Activated T-helper 9 cell treated with anti-CD3 and anti-CD28 coated beads, Interleukin-2, amount 50 U/mL, for 16 hours (primary cell): ENCODE data around the gene HOXA10.

Source experiments
- DNase-seq: peaks from one replicate; pipeline ENCODE4 v3.0.0-alpha.2; 2020; ENCODE audit warnings: low read depth

HOXA10 gene

DNA sequence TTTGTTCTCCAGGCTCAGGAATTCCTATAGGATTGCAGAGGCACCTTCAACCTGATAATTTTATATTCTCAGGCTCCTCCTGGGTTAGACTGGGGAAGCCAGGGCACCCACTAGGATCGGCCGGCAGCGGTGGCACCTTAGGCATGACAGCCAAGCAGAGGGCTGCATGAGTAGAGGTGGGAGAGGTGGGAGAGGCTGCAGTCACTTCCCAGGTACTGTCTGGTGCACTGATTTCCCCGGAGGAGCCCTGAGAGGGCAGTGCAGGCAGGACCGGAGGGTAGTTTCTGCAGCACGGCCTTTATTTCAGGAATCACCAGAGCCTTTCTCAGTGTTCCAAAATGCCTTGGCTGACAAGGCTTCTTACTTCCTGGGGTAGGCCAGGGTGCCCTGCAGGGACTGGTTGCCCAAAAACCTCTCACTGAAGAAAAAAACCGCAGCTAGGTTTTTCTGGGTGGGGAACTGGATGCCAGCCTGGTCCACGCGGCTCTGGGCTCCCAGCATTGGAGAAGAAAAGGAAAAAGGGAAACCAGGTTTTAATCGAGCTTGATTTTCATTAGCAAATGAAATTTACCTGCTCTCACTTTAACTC is 29.3 kb upstream of the HOXA10 start:
- DNase-seq: no peak

DNA sequence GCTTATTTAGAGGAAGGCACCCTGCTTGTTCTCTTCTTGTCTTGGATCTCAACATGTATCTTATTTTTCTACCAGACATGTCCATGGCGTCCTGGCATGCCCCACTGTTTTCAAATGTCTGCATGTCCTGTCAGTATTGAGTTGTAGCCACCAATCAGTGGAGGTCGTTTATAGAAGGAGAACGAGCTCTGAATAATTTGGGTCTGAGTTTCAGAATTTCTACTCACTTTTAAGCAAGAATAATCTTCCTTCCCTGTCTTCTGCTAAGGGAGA is 28.7 kb upstream of the HOXA10 start:
- no peak for DNase-seq

DNA sequence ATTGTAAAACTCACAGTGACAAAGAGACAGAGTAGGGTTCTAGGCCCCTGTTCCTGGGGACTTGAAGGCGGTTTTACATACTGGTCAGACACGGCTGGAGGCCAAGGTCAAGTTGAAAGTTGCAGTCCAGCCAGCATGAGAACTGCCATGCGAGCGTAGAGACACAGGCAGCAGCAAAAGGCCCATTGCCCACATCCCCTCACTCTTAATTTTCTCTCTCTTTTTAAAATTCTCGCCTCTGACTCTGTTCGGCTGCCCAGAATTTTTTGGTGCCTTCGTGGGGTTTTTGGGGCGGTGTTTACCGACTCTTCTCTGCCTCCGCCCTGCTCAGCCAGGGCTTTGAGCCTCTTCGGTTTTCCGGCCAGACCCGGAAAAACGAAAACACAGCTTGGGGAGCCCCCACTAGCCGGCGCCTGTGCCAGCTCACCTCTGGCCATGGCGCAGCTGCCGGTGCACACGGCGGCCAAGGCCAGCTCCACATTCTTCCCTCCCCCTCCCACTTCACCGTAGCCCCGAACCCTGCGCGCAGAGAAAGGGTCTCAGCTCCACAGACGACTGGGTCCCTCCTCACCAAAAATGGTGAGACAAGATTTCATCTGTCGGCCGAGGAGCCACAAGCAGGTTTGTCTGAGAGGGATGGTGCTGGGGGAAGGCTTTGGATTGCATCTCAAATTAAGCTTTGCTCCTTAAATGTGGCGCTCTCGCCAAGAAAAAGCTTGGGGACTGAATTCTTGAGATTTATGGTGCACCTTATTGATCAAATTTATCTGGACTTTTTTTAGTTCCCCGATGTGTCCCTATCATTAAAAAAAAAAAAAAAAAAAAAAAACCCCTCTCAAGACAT is 28.1 kb upstream of the HOXA10 start:
- DNase-seq: no peak

DNA sequence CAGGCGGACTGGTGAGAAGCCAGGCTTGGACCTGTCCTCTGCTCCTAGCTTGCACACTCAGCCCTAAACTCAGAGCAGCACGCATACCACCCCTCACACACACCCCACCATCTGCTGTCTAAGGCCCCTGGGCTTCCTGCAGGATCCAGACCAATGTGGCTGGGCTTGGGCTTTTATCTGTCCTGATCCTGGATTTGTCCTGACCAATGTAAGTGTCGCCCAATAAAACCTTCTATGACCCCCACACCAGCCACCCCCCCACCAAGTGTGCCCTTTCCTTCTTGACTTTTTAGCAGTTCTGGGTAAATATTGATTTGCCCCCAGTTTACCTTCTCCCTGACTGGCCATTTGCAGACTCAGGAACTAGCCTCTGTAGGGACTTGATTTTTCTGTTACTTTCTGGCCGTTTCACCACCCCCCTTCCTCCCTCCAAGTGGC is 27.5 kb upstream of the HOXA10 start:
- no peak for DNase-seq

DNA sequence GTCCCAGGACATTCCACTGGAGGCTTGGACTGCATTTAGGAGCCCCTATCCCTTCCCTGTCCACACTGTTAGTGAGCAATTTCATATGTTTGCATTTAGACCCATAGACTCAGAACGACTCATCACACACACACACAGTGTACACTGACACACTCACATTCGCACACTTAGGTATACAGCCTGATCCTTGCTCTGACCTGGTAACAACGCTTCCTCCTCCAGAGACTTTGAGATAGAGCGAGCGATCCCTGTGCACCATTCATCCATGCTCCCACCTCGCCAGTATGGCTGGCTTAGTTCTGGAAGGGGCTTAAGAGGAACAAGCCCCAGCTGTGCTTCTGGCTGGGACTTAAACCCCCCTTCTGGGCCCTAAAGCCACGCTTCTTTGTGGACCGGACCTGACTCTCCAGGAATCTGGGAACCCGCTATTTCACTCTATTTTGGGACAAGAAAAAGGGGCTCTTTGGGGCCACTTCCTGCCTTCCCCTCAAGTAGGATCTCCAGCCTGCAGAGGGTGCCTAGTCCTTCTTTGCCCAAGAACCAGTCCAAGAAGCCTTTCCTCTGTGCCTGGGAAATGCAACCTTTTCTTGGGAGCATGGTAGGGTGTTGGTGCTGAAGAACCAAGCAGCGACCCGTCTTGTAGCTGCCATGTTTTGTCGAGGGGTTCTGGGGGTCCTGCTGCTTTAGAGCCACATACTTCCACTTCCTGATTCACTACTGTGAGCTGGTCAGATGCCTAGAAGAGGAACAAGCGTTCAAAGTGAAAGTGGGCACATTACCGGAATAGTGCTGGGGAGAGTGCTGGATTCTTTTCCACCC is 26.9 kb upstream of the HOXA10 start:
- DNase-seq: no peak

DNA sequence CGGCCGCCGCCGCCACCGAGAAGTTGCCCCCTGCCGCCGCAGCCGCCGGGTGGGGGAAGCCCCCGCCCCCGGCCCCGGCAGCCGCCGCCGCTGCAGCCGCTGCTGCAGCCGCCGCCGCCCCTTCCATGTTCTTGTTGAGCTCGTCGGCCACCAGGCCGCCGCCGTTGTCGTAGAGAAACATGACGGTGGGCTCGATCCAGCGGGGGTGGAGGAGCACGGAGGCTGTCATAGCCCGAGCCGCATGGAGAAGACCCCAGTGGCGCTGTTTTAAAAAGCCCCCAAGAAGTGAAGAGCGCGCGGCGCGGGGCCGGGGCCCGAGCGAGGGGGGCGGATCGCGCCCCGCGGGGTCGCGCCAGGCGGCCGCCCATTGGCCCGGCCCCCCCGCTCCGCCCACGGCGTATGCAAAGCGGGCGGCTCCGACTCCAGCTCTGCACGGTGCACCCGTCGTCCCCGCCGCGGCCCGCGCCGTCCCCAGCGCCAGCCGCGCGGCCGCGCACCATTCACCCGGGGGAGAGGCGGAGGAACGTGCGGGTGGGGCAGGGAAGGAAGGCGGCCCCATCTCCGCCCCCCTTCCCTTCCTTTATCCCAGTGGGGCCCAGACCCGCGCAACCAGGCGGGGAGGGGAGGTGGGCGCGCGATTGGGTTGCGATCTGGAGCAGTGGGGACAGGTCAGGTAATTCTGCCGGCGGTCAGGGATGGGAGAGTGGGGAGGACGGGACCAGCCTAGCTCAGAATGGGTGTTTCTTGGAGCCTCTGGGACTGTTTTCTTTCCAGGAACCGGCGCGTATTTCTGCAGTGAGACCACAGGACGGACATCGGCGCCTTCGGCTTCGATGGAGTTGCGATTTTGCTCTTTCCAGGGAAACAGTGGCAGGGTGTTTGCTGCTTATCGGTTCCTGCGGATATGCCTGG is 26.0 kb upstream of the HOXA10 start, which contains the start of gene HOXA13:
Gene HOXA13, minus strand, starts transcription at position 243 of the 912 bp plus-strand sequence. Its CDS starts 14 bp downstream, at position 229.
- no peak for DNase-seq

DNA sequence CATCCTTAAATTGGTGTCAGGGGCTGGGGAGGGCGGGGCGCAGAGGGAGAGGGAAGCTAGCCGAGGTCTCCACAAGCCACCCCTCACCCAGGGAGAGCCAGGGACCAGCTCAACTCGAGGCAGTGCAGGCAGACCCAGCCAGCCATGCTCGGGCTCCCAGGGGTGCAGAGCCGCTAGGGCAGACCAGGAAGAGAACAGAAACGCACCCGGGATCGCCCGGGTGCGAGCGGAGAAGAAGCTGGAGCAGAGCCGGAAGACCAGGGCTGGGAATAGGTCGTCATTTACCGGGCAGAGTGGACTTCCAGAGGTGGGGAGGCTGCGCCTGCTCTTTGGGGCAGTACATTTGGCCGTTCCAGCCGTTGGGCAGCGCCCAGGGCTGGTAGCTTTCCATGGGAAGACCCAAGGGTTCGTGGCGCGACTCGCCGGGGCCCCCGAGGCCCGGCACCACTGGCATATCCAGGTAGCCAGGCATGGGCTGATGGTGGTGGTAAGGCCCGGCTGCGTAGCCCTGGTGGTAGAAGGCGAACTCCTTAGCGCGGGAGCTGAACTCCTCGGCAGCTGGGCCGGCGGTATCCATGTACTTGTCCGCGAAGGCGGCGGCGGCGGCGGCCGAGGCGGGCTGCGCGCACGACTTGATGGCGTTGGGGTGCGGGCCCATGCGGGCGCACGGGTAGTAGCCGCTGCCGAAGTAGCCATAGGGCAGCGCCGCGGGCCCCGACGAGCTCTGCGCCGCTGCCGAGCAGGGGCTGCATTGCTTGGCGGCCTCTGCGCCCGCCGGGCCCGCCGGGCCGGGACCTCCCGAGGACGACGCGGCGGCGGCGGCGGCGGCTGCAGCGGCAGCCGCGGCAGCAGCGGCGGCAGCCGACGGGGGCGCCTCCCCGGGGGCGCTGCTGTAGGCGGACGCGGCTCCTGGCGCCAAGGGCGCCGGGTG is 25.0 kb upstream of the HOXA10 start:
- DNase-seq: no peak

DNA sequence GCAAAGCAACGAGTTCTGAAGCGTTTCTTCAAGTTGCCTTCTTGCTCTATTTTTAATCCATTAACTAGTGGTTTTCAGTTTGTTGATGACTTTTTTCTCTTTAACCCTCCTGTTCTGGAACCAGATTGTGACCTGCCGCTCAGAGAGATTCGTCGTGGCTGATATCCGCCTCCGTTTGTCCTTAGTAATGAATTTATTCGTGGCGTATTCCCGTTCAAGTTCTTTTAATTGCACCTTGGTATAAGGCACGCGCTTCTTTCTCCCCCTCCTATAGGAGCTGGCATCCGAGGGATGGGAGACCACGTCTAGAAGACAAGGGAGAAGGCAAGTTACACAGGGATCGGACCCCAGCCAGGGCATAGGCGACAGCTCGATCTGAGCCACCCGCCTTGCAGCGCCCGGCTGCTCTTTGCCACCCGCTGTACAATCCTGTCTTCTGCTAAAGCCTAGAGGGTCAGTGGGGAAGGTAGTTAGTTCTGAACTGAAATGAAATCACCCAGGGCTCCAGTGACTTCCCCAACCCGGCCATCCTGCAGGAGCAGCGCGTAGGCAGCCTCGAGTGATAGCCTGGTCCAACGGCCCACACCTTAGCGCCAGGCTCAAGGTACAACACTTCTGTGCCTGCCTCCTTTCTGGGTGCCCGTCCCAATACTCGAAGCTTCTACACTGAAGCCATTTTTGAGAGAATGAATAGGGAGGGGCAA is 24.2 kb upstream of the HOXA10 start:
- no peak for DNase-seq

DNA sequence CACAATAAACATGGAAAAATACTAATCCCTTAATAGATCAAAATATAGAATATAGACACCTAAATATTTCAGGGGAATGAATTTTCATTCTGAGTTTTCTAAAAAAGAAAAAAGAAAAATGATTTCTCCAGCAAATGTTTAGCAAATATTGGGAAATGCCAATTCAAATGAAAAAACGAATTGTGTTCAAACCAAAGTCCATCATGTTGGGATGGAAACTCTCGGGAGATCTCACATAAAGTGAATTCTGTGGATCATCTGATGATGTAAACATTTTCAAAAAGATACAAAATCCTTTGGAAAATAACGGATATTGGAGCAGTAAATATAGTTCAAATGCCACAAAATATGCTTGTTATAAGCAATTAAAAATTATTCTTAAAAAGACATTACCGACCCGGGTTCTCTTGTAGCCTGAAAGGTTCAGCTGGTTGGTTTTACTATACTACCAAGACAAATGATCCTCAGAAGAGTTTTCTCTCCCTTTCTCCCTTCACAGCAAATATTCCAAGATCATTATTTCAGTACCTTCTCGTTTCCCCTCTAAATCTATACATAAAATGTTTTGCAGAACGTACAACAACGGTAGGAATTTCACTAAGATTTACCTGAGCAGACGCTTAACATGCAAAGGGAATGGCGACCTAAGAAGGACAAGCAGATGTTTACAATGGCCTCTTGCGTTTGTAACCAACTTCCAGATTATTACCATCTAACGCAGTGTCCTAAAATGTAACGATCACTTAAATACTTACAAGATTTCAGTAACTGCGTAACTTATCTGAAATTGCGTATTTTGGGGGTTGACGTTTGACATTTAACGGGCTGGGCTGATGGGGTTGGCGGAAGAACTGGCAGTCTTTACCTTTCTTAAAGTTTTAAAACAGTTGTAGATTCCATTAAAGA is 23.3 kb upstream of the HOXA10 start:
- DNase-seq: no peak

DNA sequence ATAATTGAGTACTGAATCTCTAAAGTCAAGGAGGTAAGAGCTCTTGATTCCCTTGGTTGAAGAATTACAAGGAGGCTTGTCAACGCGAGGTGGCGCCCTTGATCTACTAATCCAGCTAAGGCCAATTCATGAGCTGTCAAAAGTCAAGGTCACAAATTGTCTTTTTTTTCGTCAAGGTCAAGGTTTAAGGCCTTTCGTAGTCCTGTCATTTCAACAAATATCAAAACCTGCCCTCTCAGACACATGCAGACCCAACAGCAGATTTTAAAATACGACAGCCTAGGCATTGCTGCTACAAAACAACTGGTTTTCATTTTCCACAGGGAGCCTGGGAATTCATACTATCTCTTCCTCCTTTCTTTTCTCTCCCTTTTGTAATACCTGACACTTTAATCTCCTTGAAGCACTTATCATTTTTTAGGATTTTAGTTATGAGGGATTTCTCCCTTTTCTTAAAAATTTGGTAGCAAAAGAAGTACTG is 22.2 kb upstream of the HOXA10 start:
- peak; percentile 71 for DNase-seq

DNA sequence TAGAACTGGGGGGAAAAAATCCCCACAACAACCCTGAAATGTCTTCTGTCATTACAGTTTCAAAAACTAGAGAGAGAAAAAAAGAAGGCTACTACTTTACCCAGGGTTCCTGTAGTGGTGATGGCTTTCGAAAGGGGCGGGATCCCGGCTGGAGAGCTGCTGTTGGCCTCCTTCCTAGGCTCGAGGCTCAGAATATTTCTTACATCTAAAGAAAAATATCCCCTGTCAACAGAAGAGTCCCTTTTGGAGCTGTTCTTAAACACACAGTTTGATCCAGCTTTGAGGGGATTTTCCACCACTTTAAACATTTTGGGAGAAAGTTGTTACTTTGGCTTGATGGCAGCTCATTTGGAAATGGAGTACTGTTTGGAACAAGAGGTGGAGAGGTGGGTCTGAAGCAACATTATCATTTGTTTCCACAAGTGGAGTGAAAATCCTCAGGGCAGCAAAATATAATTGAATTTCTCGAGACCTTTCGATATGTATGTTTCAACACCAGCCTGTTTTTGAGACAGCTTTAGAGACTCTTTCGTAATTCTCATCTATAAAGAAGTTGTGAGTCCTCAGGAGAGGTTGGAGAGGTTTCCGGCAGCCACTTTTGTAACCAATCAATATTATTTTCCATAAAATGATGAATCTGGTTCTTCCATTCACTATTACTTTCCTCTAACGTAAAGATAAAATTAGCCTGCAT is 20.7 kb upstream of the HOXA10 start:
- no peak for DNase-seq

DNA sequence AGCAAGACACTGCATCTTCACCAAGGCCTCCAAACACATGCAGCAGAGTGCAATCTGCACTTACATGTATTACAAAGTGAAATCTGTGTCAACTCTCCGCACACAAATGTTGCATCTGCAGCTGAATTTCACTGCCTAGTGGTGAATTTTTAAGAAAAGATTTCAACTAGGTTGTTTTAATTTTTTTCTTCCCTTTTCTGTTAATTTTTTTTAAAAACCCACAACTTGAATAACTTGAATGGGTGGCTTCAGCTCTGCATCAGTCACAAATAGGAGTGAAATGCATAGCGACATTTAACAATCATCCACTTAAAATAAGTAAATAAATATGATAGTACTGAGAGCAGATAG is 19.9 kb upstream of the HOXA10 start:
- DNase-seq: no peak

DNA sequence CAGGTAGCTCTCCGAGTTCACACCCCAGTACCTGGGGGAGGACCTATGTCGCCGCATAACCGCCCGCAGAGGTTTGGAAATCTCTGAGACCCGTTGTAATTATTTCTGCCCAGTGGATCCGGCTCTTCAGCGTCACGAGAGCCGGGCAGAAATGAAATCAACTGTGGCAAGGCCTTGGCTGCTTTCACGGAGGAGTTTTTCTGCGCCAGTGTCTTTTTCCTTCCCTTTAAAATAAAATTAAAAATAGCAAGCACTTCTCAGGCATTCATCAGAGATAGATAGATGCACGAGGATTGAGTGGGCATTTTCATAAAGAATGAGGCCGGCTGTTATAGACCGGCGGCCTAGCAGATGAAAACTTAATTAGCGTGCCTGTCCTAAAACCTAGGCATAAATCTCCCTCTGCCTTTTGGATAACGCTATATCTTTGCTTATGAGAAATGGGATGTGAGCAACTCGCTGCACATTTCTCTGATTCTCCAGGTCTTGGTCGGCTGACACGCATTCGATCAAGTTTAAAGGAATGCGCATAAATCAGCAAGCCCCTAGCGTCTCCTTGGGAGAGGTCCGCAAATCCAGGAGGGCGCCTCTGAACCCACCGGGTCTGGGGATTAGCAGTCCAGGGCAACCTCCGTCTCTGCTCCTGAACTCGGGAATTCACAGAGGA is 19.3 kb upstream of the HOXA10 start:
- no peak for DNase-seq

DNA sequence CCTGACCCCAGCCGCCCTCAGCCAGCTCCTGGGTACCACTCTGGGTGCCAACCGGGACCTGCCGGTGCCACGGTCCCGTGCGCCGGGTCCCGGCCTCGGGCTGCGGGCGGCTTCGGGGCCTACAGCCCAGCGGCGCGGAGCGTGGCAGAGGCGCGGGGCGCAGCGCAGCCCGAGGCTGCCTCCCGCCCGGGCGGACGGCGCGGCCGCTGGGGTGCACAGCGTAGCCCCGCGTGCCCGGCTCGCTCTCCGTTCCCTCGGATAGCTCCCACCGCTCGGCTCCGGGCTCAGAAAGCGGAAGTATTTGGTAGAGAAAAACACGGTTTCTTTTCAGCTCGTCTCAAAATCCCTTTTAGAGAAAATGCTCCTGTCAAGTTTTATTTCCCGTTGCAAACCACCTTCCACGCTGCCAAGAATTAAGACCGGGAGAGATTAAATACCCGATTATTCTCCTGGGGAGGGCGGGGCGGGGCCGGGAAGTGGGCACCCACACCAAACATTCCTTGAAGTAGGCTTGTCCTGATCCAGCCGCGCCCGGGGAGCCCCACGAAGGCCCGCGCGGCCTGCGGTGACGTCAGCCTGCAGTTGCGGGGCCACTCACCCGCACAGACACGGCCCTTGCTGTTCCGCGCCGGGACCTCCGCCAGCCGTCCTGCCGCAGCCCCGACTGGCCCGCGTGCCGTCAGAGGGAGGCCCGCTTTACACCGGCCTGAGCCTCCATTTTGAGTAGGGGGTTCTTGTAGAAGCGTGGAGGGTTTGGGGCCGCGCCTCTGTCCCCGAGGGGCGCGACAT is 18.6 kb upstream of the HOXA10 start:
- no peak for DNase-seq

DNA sequence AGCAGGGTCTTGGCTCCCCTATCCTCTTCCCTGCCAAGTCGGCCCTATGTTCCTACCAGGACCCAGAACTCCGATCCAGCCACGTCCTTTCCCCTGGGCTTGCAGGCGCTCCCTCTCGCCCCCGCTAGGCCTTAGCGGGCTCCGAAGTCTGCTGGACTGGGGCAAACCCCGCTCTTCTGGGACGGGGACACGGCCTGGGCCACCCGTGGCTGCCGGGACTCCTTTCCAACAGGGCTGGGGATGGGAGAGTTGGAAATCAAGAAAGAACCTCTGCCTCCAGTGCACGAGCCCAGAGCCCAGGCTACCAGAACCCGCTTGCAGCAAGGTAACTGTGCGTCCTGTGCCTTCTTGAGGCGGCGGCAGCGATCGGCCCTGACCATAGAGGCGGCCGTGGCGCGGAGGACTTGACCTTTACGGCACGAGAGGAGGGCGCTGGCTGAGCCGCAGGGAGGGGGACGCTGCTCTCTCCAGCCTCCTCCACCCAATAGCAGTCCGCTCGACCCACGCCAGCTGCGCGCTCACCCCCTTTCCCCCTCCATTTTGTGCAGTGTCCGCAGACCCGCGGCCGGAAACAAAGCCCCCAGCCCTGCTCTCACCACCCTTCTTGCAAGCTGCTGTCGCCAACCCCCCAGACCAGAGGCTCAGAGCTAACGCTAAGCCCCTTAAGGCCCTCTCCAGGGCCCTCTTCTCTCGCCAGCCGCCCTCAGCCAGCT is 17.9 kb upstream of the HOXA10 start:
- DNase-seq: no peak

DNA sequence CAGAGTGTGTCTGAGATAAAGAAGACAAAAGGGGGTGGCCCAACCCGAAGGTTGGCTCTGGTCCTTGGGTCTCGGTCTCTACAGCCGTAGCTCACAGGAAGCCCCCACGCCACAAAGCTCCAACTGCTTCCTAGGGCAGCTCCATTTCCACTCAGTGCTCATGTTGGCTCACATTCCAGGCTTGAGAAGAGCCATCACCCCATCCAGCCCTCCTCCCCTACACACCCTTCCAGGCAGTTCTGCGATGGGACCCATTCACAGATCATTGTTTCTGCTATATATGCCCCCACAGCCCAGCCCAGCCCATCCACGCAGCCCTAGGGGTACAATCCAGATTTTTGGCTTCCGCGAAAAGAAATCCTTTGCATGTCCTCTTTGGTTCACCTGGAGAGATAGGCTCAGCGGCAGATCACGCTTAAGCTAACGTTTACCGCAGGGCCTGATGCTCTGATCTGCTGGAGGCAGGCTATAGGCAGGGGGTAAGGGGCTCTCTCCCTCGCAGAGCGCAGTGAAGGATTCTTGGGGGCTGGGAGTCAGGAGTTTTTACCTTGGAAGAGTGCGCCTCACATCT is 17.1 kb upstream of the HOXA10 start:
- no peak for DNase-seq
